ENCODE results near the gene NKD1. TPM values are rescaled to one million over a fixed set of nuclear protein-coding genes. Genes with fewer than 3 reads are reported as not detected.

Gene NKD1
- total RNA-seq, 1 donor from 2014 or later = under 0.01 TPM

- DNase-seq (ENCODE audit: low read depth) (no peak), FAIRE-seq (peak; percentile 88)
- H3K4me3 ChIP-seq (ENCODE audit: low read depth, low read length) = no peak overlapping the region
- no peaks in the 10 kb centered on the region for H3K27me3 ChIP-seq (ENCODE audit: control insufficient read depth, insufficient read depth, low read length)
- H3K36me3 ChIP-seq (ENCODE audit: control insufficient read depth, insufficient read depth, low read length) = no peaks in the 10 kb centered on the region
- TF ChIP-seq CTCF (IDR thresholded peaks at IDR 0.05; ENCODE audit: insufficient read depth, low read length, severe bottlenecking) = no peak
These were observed 103.7 kb downstream of the NKD1 start for GRCh38 chr16:50651835-50652438.

- no peak for FAIRE-seq
- TF ChIP-seq CTCF (IDR thresholded peaks at IDR 0.05; ENCODE audit: insufficient read depth, low read length, severe bottlenecking) = no peak
- Histone ChIP-seq H3K4me3 (ENCODE audit: low read depth, low read length) (no peak overlapping the region), H3K27me3 (ENCODE audit: control insufficient read depth, insufficient read depth, low read length) (no peaks in the 10 kb centered on the region), H3K36me3 (ENCODE audit: control insufficient read depth, insufficient read depth, low read length) (no peaks in the 10 kb centered on the region)
- no peak for DNase-seq (ENCODE audit: low read depth)
These were observed 104.7 kb downstream of the NKD1 start for GRCh38 chr16:50652836-50653425.

- no peaks in the 10 kb centered on the region for H3K36me3 ChIP-seq (ENCODE audit: control insufficient read depth, insufficient read depth, low read length)
- H3K4me3 ChIP-seq (ENCODE audit: low read depth, low read length) = no peak overlapping the region
- H3K27me3 ChIP-seq (ENCODE audit: control insufficient read depth, insufficient read depth, low read length) = no peaks in the 10 kb centered on the region
- FAIRE-seq = peak; percentile 47
- TF ChIP-seq CTCF (IDR thresholded peaks at IDR 0.05; ENCODE audit: insufficient read depth, low read length, severe bottlenecking) = no peak
- no peak for DNase-seq (ENCODE audit: low read depth)
These were observed 105.7 kb downstream of the NKD1 start for GRCh38 chr16:50653633-50654519.

- no peaks in the 10 kb centered on the region for H3K27me3 ChIP-seq (ENCODE audit: control insufficient read depth, insufficient read depth, low read length)
- no peaks in the 10 kb centered on the region for H3K36me3 ChIP-seq (ENCODE audit: control insufficient read depth, insufficient read depth, low read length)
- H3K4me3 ChIP-seq (ENCODE audit: low read depth, low read length) = no peak overlapping the region
- DNase-seq (ENCODE audit: low read depth) = no peak
- FAIRE-seq = no peak
- no peak for TF ChIP-seq CTCF (IDR thresholded peaks at IDR 0.05; ENCODE audit: insufficient read depth, low read length, severe bottlenecking)
These were observed 107.4 kb downstream of the NKD1 start for GRCh38 chr16:50655558-50656055.

- Histone ChIP-seq H3K36me3 (ENCODE audit: control insufficient read depth, insufficient read depth, low read length) (no peaks in the 10 kb centered on the region), H3K4me3 (ENCODE audit: low read depth, low read length) (no peak overlapping the region), H3K27me3 (ENCODE audit: control insufficient read depth, insufficient read depth, low read length) (no peaks in the 10 kb centered on the region)
- DNase-seq (ENCODE audit: low read depth) (no peak), FAIRE-seq (no peak)
- no peak for TF ChIP-seq CTCF (IDR thresholded peaks at IDR 0.05; ENCODE audit: insufficient read depth, low read length, severe bottlenecking)
These were observed 109.0 kb downstream of the NKD1 start for GRCh38 chr16:50657241-50657640.

Data from bronchial epithelial cell (primary cell).